Erythroblast (primary cell): ENCODE results near the gene CAPN13.

Experiments used
- DNase-seq, 2 experiments: peaks; one replicate each; lab custom pipeline; 2025; lab: John Stamatoyannopoulos, UW
- GATA1 ChIP-seq: IDR thresholded peaks from 2 replicates; pipeline ENCODE4 v1.6.1; 2011; ENCODE audit warnings: low read depth, mild to moderate bottlenecking, control low read depth, low read length, moderate library complexity
- POLR2A ChIP-seq: IDR thresholded peaks from 2 replicates; pipeline ENCODE4 v1.6.1; 2011; ENCODE audit warnings: mild to moderate bottlenecking, low read length

Gene CAPN13

GRCh38 chr2:30807249-30807648 lies at the start of gene CAPN13:
TSS of gene CAPN13 (minus strand) at chr2:30807446. CDS start at chr2:30787325, 20,121 bp downstream.
- no peak for DNase-seq
- TF ChIP-seq POLR2A (no peak), GATA1 (no peak)

- no peak for TF ChIP-seq POLR2A
- no peak for TF ChIP-seq GATA1
- DNase-seq: no peak
Observed at GRCh38 chr2:30847841-30848240, 40.6 kb upstream of the CAPN13 start.

GRCh38 chr2:30847329-30847728 lies 40.1 kb upstream of the CAPN13 start:
- no peak for DNase-seq
- TF ChIP-seq GATA1 (no peak), POLR2A (no peak)

GRCh38 chr2:30828586-30828985 lies 21.3 kb upstream of the CAPN13 start:
- no peak for TF ChIP-seq POLR2A
- TF ChIP-seq GATA1: no peak

GRCh38 chr2:30826916-30827315 lies 19.7 kb upstream of the CAPN13 start:
- no peak for TF ChIP-seq GATA1
- TF ChIP-seq POLR2A: no peak
- DNase-seq: no peak

More at GRCh38 chr2:30828586-30828985, 21.3 kb upstream of the CAPN13 start:
- DNase-seq: no peak

- TF ChIP-seq GATA1 (no peak), POLR2A (no peak)
- DNase-seq: no peak
Observed at GRCh38 chr2:30826481-30826880, 19.2 kb upstream of the CAPN13 start.

GRCh38 chr2:30823452-30823851 lies 16.2 kb upstream of the CAPN13 start:
- DNase-seq: no peak
- TF ChIP-seq POLR2A (no peak), GATA1 (no peak)

- TF ChIP-seq POLR2A (no peak), GATA1 (no peak)
Observed at GRCh38 chr2:30821960-30822359, 14.7 kb upstream of the CAPN13 start.

GRCh38 chr2:30820381-30821055 lies 13.3 kb upstream of the CAPN13 start:
- DNase-seq: no peak
- TF ChIP-seq POLR2A: no peak
- no peak for TF ChIP-seq GATA1

More at GRCh38 chr2:30821960-30822359, 14.7 kb upstream of the CAPN13 start:
- no peak for DNase-seq

- no peak for DNase-seq
- TF ChIP-seq GATA1 (no peak), POLR2A (no peak)
Observed at GRCh38 chr2:30809938-30810337, 2.7 kb upstream of the CAPN13 start.

- no peak for TF ChIP-seq GATA1
- TF ChIP-seq POLR2A: no peak
- DNase-seq: no peak
Observed at GRCh38 chr2:30808695-30809094, 1.4 kb upstream of the CAPN13 start.

GRCh38 chr2:30803281-30803680 lies 4.0 kb downstream of the CAPN13 start:
- DNase-seq: no peak
- TF ChIP-seq GATA1: no peak
- no peak for TF ChIP-seq POLR2A

- no peak for TF ChIP-seq POLR2A
- TF ChIP-seq GATA1: no peak
- DNase-seq: no peak
Observed at GRCh38 chr2:30802611-30803010, 4.6 kb downstream of the CAPN13 start.

GRCh38 chr2:30801821-30802455 lies 5.3 kb downstream of the CAPN13 start:
- DNase-seq: no peak
- TF ChIP-seq GATA1: no peak
- no peak for TF ChIP-seq POLR2A
